GM21529 (cell line): ENCODE measurements around the gene WNT2B.

Experiments used
- ATAC-seq: cut with Tn5 transposase; IDR thresholded peaks from one replicate; pipeline ENCODE4 v1.9.1; 2021; ENCODE audit not compliant: unreplicated experiment

The WNT2B gene

DNA sequence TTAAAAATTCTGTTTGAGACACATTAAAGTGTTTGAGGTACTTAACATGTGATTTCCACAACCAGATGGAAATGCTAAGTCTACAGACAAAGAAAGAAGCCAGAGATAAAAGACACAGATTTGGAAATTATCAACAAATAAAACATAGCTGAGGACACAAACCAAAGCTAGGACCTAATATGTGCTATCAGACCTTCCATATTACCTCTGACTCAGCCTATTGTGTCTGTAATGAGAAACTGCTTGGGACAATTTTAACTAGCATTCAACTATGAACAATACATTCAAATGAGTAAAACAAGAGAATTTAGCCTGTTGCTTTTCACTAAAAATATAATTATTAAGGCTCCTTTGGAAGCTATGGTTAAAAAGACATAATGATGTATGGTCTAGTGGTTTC, 54.6 kb downstream of the WNT2B start:
- ATAC-seq = no peak

GRCh38 chr1:112564081-112564480, 55.3 kb downstream of the WNT2B start:
- ATAC-seq = no peak

DNA sequence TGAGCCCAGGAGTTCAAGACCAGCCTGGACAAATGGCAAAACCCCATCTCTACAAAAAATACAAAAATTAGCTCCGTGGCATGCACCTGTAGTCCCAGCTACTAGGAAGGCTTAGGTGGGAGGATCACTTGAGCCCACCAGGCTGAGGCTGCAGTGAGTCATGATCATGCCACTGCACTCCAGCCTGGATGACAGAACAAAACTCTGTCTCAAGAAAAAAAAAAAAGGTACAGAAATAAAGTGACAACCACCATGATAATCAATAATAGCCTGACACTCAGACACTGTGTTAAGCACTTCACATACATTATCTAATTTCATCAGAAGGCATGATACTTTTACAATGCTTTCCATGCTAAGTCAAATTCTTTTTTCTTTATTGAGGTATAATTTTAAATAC, 57.0 kb downstream of the WNT2B start:
- ATAC-seq = no peak

GRCh38 chr1:112575154-112575804, 66.5 kb downstream of the WNT2B start:
- no peak for ATAC-seq

GRCh38 chr1:112576240-112576639, 67.5 kb downstream of the WNT2B start:
- no peak for ATAC-seq
